Endothelial cell of umbilical vein (primary cell): ENCODE measurements around the gene DCHS2. TPM values are rescaled to one million over a fixed set of nuclear protein-coding genes. Genes with fewer than 3 reads are reported as not detected.

Experiments
- BruUV-seq: library from RNA; stranded (reverse); fragments of 400-500 nt; replicated peaks from 2 replicates; lab custom pipeline; 2021; lab: Mats Ljungman, UMichigan
- CTCF ChIA-PET: fragments of 300-600, 350-600 bp; sonication (Branson Sonifier 250); formaldehyde crosslinking; loops from one replicate; lab custom pipeline; 2021; ENCODE audit warnings: antibody characterized with exemption, inconsistent platforms; lab: Charles Lee
- POLR2A ChIA-PET: fragments of 300-600, 350-600 bp; sonication (Branson Sonifier 250); formaldehyde crosslinking; loops from one replicate; lab custom pipeline; 2021; ENCODE audit warnings: antibody characterized with exemption, inconsistent platforms; lab: Charles Lee
- DNase-seq: peaks from one replicate; pipeline ENCODE4 v3.0.0-alpha.2; 2011; ENCODE audit warnings: low read depth, low spot score
- FAIRE-seq: peaks from 2 replicates; lab custom pipeline; 2011; peaks lifted over from hg19 to GRCh38; lab: Jason Lieb, UNC
- H2AFZ ChIP-seq: 2 replicates; pipeline ENCODE4 v1.6.0; 2012; ENCODE audit warnings: low read depth, low read length, control low read depth, inconsistent platforms
- H3K27ac ChIP-seq: 2 replicates; pipeline ENCODE4 v1.5.1; 2011; ENCODE audit warnings: low read depth, mild to moderate bottlenecking, control low read depth, low read length, moderate library complexity; ENCODE audit not compliant: insufficient read depth
- H3K27me3 ChIP-seq, 2 experiments: 2 replicates each; pipeline versions ENCODE4 v1.6.0 to v1.6.1; 2011; ENCODE audit warnings: low read length in 2 of 2, mixed read lengths in 1 of 2; ENCODE audit not compliant: control insufficient read depth in 2 of 2, insufficient read depth in 2 of 2
- H3K36me3 ChIP-seq, 2 experiments: 2 replicates in 1 of 2; 3 replicates in 1 of 2; pipeline ENCODE4 v1.5.1; 2011; ENCODE audit warnings: low read length in 2 of 2, mild to moderate bottlenecking in 1 of 2, moderate library complexity in 1 of 2; ENCODE audit not compliant: control insufficient read depth in 2 of 2, insufficient read depth in 2 of 2; ENCODE audit errors: extremely low read depth in 1 of 2
- H3K4me1 ChIP-seq: 3 replicates; pipeline ENCODE4 v1.5.1; 2011; ENCODE audit warnings: mild to moderate bottlenecking, low read length; ENCODE audit not compliant: control insufficient read depth, insufficient read depth; ENCODE audit errors: extremely low read depth
- H3K4me2 ChIP-seq: 2 replicates; pipeline ENCODE4 v1.6.1; 2011; ENCODE audit warnings: low read length, control low read depth, mixed read lengths; ENCODE audit not compliant: insufficient read depth
- H3K4me3 ChIP-seq, 3 experiments: fragments of 200-600 bp in 1 of 3; sonication (generic), shearing (Covaris generic) in 1 of 3; replicated peaks in 1 of 3; 2 replicates each; pipeline ENCODE4 v1.5.1; 2011 to 2016; ENCODE audit warnings: control low read depth in 3 of 3, low read length in 3 of 3, mild to moderate bottlenecking in 2 of 3, inconsistent platforms in 1 of 3, low read depth in 1 of 3, moderate library complexity in 1 of 3; ENCODE audit not compliant: insufficient read depth in 1 of 3
- H3K79me2 ChIP-seq: 2 replicates; pipeline ENCODE4 v1.6.0; 2012; ENCODE audit warnings: low read length, inconsistent platforms; ENCODE audit not compliant: control insufficient read depth, insufficient read depth
- H3K9ac ChIP-seq: replicated peaks from 2 replicates; pipeline ENCODE3; 2011; ENCODE audit warnings: low read length, control low read depth; ENCODE audit not compliant: insufficient read depth; ENCODE audit errors: extremely low read depth
- H3K9me1 ChIP-seq: replicated peaks from 3 replicates; pipeline ENCODE4 v1.6.0; 2011; ENCODE audit warnings: mild to moderate bottlenecking, low read length; ENCODE audit not compliant: control insufficient read depth, insufficient read depth; ENCODE audit errors: extremely low read depth
- H3K9me3 ChIP-seq: replicated peaks from 2 replicates; pipeline ENCODE4 v1.5.1; 2012; ENCODE audit warnings: low read length, inconsistent platforms; ENCODE audit not compliant: control insufficient read depth, insufficient read depth
- H4K20me1 ChIP-seq: replicated peaks from 2 replicates; pipeline ENCODE3; 2011; ENCODE audit warnings: mild to moderate bottlenecking, low read length; ENCODE audit not compliant: control insufficient read depth, insufficient read depth; ENCODE audit errors: extremely low read depth
- CTCF ChIP-seq, 2 donors: IDR thresholded peaks; 1 replicate in 1 of 2; 2 replicates in 1 of 2; pipeline ENCODE4 v1.5.1; 2011; ENCODE audit warnings: low read length in 2 of 2, mild to moderate bottlenecking in 2 of 2, moderate library complexity in 2 of 2, control low read depth in 1 of 2, inconsistent platforms in 1 of 2, low read depth in 1 of 2; ENCODE audit not compliant: insufficient read depth in 1 of 2; ENCODE audit errors: extremely low read depth in 1 of 2
- EZH2 ChIP-seq: IDR thresholded peaks from 2 replicates; pipeline ENCODE4 v1.6.1; 2012; ENCODE audit warnings: borderline replicate concordance, low read depth, mild to moderate bottlenecking, moderate library complexity, low read length, inconsistent platforms; ENCODE audit not compliant: severe bottlenecking
- FOS ChIP-seq: IDR thresholded peaks from 2 replicates; pipeline ENCODE4 v1.6.1; 2011; ENCODE audit warnings: mild to moderate bottlenecking, low read length, moderate library complexity, borderline replicate concordance; ENCODE audit not compliant: insufficient read depth
- GATA2 ChIP-seq: IDR thresholded peaks from 2 replicates; pipeline ENCODE4 v1.7.0; 2011; ENCODE audit warnings: low read depth, mild to moderate bottlenecking, moderate library complexity, mixed read lengths, low read length; ENCODE audit not compliant: insufficient read length, insufficient read depth
- JUN ChIP-seq: IDR thresholded peaks from 2 replicates; pipeline ENCODE4 v1.6.1; 2011; ENCODE audit warnings: borderline replicate concordance, low read depth; ENCODE audit not compliant: insufficient read length, insufficient read depth
- MAX ChIP-seq: IDR thresholded peaks from 2 replicates; pipeline ENCODE4 v1.6.1; 2011; ENCODE audit not compliant: insufficient read depth, insufficient read length
- MYC ChIP-seq: IDR thresholded peaks from one replicate; pipeline ENCODE4 v1.6.1; 2011; ENCODE audit warnings: mild to moderate bottlenecking, low read depth, low read length
- POLR2A ChIP-seq: IDR thresholded peaks from 2 replicates; pipeline ENCODE4 v1.6.1; 2012; ENCODE audit warnings: low read depth, mild to moderate bottlenecking, control low read depth, low read length
- POLR2AphosphoS5 ChIP-seq: IDR thresholded peaks from 2 replicates; pipeline ENCODE4 v1.6.1; 2012; ENCODE audit warnings: low read depth, mild to moderate bottlenecking, control low read depth, low read length, moderate library complexity; ENCODE audit not compliant: insufficient read depth
- dilution Hi-C: fragments of 300-500 bp; cut with MboI; formaldehyde crosslinking; loops from one replicate; pipeline ENCODE4 v1.15.0; 2019; ENCODE audit warnings: low sequenced_read_pairs; ENCODE audit not compliant: extremely low pct_ligation_motif_present
- intact Hi-C: fragments of 100-400 bp; cut with micrococcal nuclease; formaldehyde crosslinking; loops from one replicate; pipeline ENCODE4 v1.10.0; 2022
- polyA plus RNA-seq, 4 experiments: library from polyadenylated mRNA; depleted of rRNA in 3 of 4; stranded (reverse) in 3 of 4; unstranded in 1 of 4; fragments of >200 nt; gene quantifications; 2 replicates each; pipeline versions ENCODE4 v1.2.1 to v1.2.3, GENCODE V29; 2011 to 2012; ENCODE audit warnings: missing spikeins in 1 of 4
- total RNA-seq: library from RNA; stranded (reverse); gene quantifications from 2 replicates; pipeline ENCODE4 v1.2.3, GENCODE V29; 2021

Gene DCHS2
- total and polyA plus RNA-seq, 2 donors (not counting 3 experiments of a cell fraction or from before 2014, with no cell fraction given): not detected

GRCh38 chr4:154361450-154361849 is 130.1 kb downstream of the DCHS2 start:
- Histone ChIP-seq H3K9ac (no peak overlapping the region), H3K9me1 (no peaks in the 10 kb centered on the region), H3K4me3 (no peak overlapping the region), H3K4me2 (no peak overlapping the region), H3K36me3 (no peaks in the 10 kb centered on the region), H4K20me1 (no peaks in the 10 kb centered on the region), H3K79me2 (no peaks in the 10 kb centered on the region), H3K27me3 (no peaks in the 10 kb centered on the region), H3K27ac (no peak overlapping the region), H2AFZ (no peak overlapping the region), H3K9me3 (no peaks in the 10 kb centered on the region), H3K4me1 (no peaks in the 10 kb centered on the region)
- FAIRE-seq (no peak), DNase-seq (no peak)
- POLR2A ChIA-PET: no interaction called here
- BruUV-seq: no TSS peak
- TF ChIP-seq JUN (no peak), POLR2A (no peak), MYC (no peak), GATA2 (no peak), MAX (no peak), EZH2 (no peak), POLR2AphosphoS5 (no peak), FOS (no peak), CTCF (IDR thresholded peaks at IDR 0.05; ENCODE audit: extremely low read depth in 1 of 2, insufficient read depth in 1 of 2, low read depth in 1 of 2, low read length in 2 of 2) (no peak)
- CTCF ChIA-PET: no interaction called here
- dilution Hi-C loops: no loop called here
- intact Hi-C loops: no loop called here
